ENCODE data around the gene TBL3.
"Not testable (repeated sequence)": the region's sequence is repeated elsewhere in the genome, so short reads cannot be mapped to it uniquely, and the experiment has no call there.

The TBL3 gene

DNA sequence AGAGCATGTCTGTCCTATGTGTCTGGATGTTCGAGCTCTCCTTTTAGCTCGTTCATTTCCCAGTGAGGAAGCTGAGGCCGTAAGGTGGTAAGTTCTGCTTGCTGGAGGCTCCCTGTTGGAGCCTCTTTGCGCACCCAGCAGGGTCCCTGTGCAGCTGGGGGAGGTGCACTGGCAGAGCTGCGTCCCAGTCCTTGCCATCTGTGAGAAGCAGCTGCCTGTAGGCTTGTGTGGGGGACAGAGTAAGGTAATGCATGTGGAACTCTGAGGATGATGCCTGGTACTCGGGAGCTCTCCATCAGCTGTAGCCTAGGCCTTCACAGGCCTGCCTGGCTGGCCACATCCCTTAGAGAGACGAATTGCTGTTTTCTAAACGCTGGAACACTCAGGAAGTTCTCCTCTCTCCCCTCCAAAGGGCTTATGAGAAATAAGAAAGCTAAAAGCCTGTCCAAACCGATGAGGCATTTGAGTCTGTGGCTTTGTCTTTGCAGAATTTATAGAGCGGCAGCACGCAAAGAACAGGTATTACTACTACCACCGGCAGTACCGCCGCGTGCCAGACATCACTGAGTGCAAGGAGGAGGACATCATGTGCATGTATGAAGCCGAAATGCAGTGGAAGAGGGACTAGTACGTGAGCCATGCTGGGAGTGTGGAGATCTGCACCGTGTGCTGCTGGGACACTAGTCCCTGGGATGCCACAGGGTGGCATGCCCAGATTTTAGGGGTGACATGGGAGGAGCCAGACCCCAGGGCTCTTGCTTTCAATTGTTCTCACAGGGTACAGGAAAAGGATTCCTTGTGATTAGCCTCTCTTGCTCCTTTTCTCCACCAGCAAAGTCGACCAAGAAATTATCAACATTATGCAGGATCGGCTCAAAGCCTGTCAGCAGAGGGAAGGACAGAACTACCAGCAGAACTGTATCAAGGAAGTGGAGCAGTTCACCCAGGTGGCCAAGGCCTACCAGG lies 10.9 kb upstream of the TBL3 start:
- no peak overlapping the region for H3K9ac ChIP-seq
- H3K9me3 ChIP-seq (ENCODE audit: control insufficient read depth, low read length): no peaks in the 10 kb centered on the region
- peak overlapping the region; percentile 91 for H3K4me3 ChIP-seq (ENCODE audit: low read depth, low read length)
- TF ChIP-seq, protein P1, sequence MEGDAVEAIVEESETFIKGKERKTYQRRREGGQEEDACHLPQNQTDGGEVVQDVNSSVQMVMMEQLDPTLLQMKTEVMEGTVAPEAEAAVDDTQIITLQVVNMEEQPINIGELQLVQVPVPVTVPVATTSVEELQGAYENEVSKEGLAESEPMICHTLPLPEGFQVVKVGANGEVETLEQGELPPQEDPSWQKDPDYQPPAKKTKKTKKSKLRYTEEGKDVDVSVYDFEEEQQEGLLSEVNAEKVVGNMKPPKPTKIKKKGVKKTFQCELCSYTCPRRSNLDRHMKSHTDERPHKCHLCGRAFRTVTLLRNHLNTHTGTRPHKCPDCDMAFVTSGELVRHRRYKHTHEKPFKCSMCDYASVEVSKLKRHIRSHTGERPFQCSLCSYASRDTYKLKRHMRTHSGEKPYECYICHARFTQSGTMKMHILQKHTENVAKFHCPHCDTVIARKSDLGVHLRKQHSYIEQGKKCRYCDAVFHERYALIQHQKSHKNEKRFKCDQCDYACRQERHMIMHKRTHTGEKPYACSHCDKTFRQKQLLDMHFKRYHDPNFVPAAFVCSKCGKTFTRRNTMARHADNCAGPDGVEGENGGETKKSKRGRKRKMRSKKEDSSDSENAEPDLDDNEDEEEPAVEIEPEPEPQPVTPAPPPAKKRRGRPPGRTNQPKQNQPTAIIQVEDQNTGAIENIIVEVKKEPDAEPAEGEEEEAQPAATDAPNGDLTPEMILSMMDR (IDR thresholded peaks at IDR 0.05): no peak
- H3K79me2 ChIP-seq: no peaks in the 10 kb centered on the region
- H3K36me3 ChIP-seq (ENCODE audit: control insufficient read depth, insufficient read depth, low read length): no peaks in the 10 kb centered on the region
- H3K27ac ChIP-seq: no peak overlapping the region
- H3K27me3 ChIP-seq (ENCODE audit: control insufficient read depth, insufficient read depth, low read length): no peaks in the 10 kb centered on the region
- no peak overlapping the region for H2AFZ ChIP-seq
- H3K4me2 ChIP-seq (ENCODE audit: low read length): peak overlapping the region; percentile 75
- peaks cover 10% of the 10 kb centered on the region for H3K4me1 ChIP-seq

DNA sequence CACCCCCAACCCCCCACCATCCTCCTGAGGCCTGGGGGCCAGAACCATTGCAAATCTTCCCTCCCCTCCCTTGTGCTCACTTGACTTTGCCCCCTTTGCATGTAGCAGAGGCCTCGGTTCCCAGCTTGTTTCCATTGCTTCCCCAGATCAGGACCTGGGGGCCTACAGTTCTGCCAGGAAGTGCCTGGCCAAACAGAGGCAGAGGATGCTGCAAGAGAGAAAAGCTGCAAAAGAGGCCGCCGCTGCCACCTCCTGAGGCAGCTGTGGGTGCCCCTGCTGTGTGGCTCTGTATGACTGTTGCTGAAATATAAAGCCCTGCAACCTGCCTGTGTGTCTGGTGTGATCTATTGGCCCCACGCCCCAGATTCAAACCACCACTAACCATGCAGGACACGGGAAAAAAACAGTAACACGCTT lies 10.2 kb upstream of the TBL3 start:
- no peak overlapping the region for H3K9ac ChIP-seq
- TF ChIP-seq, protein P1 (IDR thresholded peaks at IDR 0.05): no peak
- H3K36me3 ChIP-seq (ENCODE audit: control insufficient read depth, insufficient read depth, low read length): no peaks in the 10 kb centered on the region
- H3K27ac ChIP-seq: no peak overlapping the region
- H3K9me3 ChIP-seq (ENCODE audit: control insufficient read depth, low read length): no peaks in the 10 kb centered on the region
- H3K4me2 ChIP-seq (ENCODE audit: low read length): no peak overlapping the region
- no peak overlapping the region for H2AFZ ChIP-seq
- H3K4me3 ChIP-seq (ENCODE audit: low read depth, low read length): no peak overlapping the region
- peaks cover 10% of the 10 kb centered on the region for H3K4me1 ChIP-seq
- H3K27me3 ChIP-seq (ENCODE audit: control insufficient read depth, insufficient read depth, low read length): no peaks in the 10 kb centered on the region
- no peaks in the 10 kb centered on the region for H3K79me2 ChIP-seq

DNA sequence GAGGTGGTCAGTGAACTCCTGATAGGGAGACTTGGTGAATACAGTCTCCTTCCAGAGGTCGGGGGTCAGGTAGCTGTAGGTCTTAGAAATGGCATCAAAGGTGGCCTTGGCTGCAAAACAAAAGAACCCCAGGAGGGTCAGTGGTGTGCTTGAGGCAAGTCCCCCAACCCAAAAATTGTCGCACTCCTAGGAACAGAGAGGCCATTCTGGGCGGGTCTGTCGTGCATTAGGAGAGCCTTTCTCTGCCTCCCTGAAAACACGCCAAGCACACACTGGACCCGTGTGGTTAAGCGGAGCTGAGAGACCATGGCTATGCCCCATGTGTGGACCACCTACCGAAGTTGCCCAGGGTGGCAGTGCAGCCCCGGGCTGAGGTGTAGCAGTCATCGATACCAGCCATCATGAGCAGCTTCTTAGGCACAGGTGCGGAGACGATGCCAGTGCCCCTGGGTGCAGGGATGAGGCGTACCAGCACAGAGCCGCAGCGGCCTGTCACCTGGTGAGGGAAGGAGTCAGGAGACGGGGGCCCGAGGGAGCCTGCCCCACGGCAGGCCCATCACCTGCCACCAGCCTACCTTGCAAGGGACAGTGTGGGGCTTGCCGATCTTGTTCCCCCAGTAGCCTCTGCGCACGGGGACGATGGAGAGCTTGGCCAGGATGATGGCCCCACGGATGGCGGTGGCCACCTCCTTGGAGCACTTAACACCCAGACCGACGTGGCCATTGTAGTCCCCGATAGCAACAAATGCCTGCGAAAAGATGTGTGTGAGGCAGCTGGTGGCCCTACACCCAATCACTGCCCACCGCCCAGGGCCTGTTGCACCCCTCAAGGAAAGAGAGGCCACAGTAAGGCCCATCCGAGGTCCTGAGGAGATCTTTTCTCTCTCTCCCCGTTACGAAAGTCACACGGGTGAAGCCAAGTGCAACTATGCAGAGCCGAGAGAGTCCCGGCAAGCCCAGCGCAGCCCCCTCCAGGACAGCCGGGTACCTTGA lies 9.4 kb upstream of the TBL3 start:
- not testable (repeated sequence) for H3K9ac ChIP-seq; H3K4me2 ChIP-seq (ENCODE audit: low read length); H2AFZ ChIP-seq; H3K27me3 ChIP-seq (ENCODE audit: control insufficient read depth, insufficient read depth, low read length); H3K4me3 ChIP-seq (ENCODE audit: low read depth, low read length); H3K27ac ChIP-seq; H3K9me3 ChIP-seq (ENCODE audit: control insufficient read depth, low read length); H3K79me2 ChIP-seq; H3K36me3 ChIP-seq (ENCODE audit: control insufficient read depth, insufficient read depth, low read length)
- H3K4me1 ChIP-seq: peaks cover 10% of the 10 kb centered on the region

DNA sequence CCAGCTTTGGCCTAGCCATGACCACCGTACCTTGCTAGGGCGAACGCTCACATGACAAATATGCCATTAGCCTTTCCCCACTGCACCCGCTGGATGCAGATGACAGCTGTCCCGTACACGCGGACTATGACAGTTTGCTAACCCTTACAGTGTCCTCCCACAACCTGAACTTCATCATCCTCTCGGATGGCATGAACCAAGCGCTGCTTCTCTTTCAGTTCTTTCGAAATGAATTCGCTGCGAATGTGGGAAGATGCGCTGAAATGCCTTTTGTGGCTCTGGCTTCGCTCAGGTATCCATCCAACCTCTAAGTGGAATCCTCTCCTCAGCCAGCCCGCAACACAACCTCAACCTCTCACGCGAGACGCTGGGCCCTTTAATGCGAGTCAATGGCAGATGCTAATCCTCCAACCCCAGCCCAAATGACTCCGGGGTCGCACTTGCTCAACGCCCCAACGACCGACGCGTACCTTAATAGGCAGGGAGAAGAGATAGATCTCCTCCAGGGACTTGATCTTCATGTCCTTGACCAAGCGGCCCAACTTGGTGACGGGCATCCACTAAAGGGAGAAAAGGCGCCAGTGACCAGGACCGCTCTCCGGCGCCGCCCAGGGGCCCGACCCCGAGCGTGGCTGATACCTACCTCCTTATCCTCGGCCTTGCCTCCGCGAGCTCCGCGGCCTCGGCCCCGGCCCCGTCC lies 7.9 kb upstream of the TBL3 start:
- H3K36me3 ChIP-seq (ENCODE audit: control insufficient read depth, insufficient read depth, low read length): no peaks in the 10 kb centered on the region
- H3K4me1 ChIP-seq: peaks cover 9% of the 10 kb centered on the region
- H3K9me3 ChIP-seq (ENCODE audit: control insufficient read depth, low read length): no peaks in the 10 kb centered on the region
- H3K79me2 ChIP-seq: no peaks in the 10 kb centered on the region
- TF ChIP-seq, protein P1 (IDR thresholded peaks at IDR 0.05): no peak
- H2AFZ ChIP-seq: peak overlapping the region; percentile 84
- H3K4me2 ChIP-seq (ENCODE audit: low read length): peak overlapping the region; percentile 73
- no peaks in the 10 kb centered on the region for H3K27me3 ChIP-seq (ENCODE audit: control insufficient read depth, insufficient read depth, low read length)
- no peak overlapping the region for H3K9ac ChIP-seq
- H3K27ac ChIP-seq: peak overlapping the region; percentile 84
- H3K4me3 ChIP-seq (ENCODE audit: low read depth, low read length): peak overlapping the region; percentile 94
